K562 (cell line): ENCODE results near the gene ZAP70. TPM values are rescaled to one million over a fixed set of nuclear protein-coding genes. Genes with fewer than 3 reads are reported as not detected.

Experiments used
- BCLAF1 ChIP-seq, 2 experiments: fragments of 450-650 bp in 1 of 2; IDR thresholded peaks; 2 replicates each; pipeline ENCODE4 v1.6.1; 2011 to 2017; ENCODE audit warnings: low read depth in 2 of 2, antibody characterized with exemption in 1 of 2, borderline replicate concordance in 1 of 2, low read length in 1 of 2, mild to moderate bottlenecking in 1 of 2, mixed read lengths in 1 of 2; ENCODE audit not compliant: control insufficient read depth in 1 of 2
- KDM5B ChIP-seq: fragments of 200-600 bp; sonication (generic); IDR thresholded peaks from 2 replicates; pipeline ENCODE4 v1.6.1; 2012; ENCODE audit warnings: low read depth, mild to moderate bottlenecking, moderate library complexity, low read length, control low read depth, inconsistent platforms; ENCODE audit not compliant: insufficient replicate concordance
- KLF10 ChIP-seq: fragments of 250-450 bp; sonication (Bioruptor Pico); IDR thresholded peaks from 2 replicates; pipeline ENCODE4 v1.6.1; 2021; ENCODE audit warnings: matching md5 sums
- MGA ChIP-seq: fragments of 450-650 bp; IDR thresholded peaks from 2 replicates; pipeline ENCODE4 v1.6.1; 2016; ENCODE audit warnings: mild to moderate bottlenecking, moderate library complexity
- POLR3G ChIP-seq: IDR thresholded peaks from 2 replicates; pipeline ENCODE4 v1.6.1; 2011; ENCODE audit not compliant: insufficient read length, insufficient replicate concordance; ENCODE audit errors: extremely low read depth
- SREBF1 ChIP-seq: fragments of 150-350 bp; IDR thresholded peaks from 2 replicates; pipeline ENCODE4 v1.6.1; 2014; ENCODE audit warnings: antibody characterized with exemption, low read depth, low read length, borderline replicate concordance
- ZFX ChIP-seq: sonication (generic); formaldehyde crosslinking; IDR thresholded peaks from 2 replicates; pipeline ENCODE4 v1.8.0; 2022; ENCODE audit warnings: mild to moderate bottlenecking, missing genetic modification reagents, moderate library complexity
- ZNF668 ChIP-seq: fragments of 250-450 bp; sonication (Bioruptor Pico); IDR thresholded peaks from 2 replicates; pipeline ENCODE4 v1.8.0; 2022; ENCODE audit warnings: mild to moderate bottlenecking, inconsistent platforms
- polyA plus RNA-seq, 8 experiments: library from polyadenylated mRNA; depleted of rRNA in 4 of 8; stranded (reverse) in 5 of 8; unstranded in 3 of 8; fragments of >200 nt; fragmentation: Nextera tagmentation in 2 of 8; fragmentation: Illumina TruSeq in 1 of 8; extraction: Ambion mirVana in 2 of 8; extraction: Trizol in 1 of 8; gene quantifications; 2 replicates each; pipeline versions ENCODE4 v1.2.1 to v1.2.3, GENCODE V29; 2011 to 2014; ENCODE audit warnings: inconsistent platforms in 1 of 8, missing spikeins in 1 of 8
- total RNA-seq, 7 experiments: library from RNA; depleted of rRNA in 6 of 7; stranded (reverse); fragments of >200 nt in 6 of 7; fragmentation: Illumina TruSeq in 2 of 7; extraction: Trizol in 2 of 7; gene quantifications; 2 replicates each; pipeline versions ENCODE4 v1.2.1 to v1.2.3, GENCODE V29; 2011 to 2021; ENCODE audit warnings: low replicate concordance in 1 of 7

Gene ZAP70
- total and polyA plus RNA-seq, 9 of the 15 experiments (the other 6 are each of a cell fraction or from before 2014, with no cell fraction given): 0.06 to 0.80 (median 0.21) TPM; not detected in 1

GRCh38 chr2:97699765-97700444 is 13.5 kb upstream of the ZAP70 start (continued):
- peak; percentile 97 for TF ChIP-seq MGA
- TF ChIP-seq ZNF668: no peak
- TF ChIP-seq POLR3G: no peak
- TF ChIP-seq KDM5B: no peak
- TF ChIP-seq BCLAF1 (IDR thresholded peaks at IDR 0.05; ENCODE audit: borderline replicate concordance in 1 of 2, control insufficient read depth in 1 of 2, low read depth in 2 of 2, low read length in 1 of 2): no peak
- no peak for TF ChIP-seq SREBF1
- TF ChIP-seq ZFX: peak; percentile 56
- no peak for TF ChIP-seq KLF10
